SK-N-SH (cell line): ENCODE measurements around the gene CALD1. TPM values are rescaled to one million over a fixed set of nuclear protein-coding genes. Genes with fewer than 3 reads are reported as not detected.

Experiments
- CTCF ChIA-PET: fragments of 300-600, 350-600 bp; formaldehyde crosslinking; extraction: SDS; loops from one replicate; lab custom pipeline; 2021; lab: Yijun Ruan, JAX
- POLR2A ChIA-PET: fragments of 350-600 bp; sonication (Branson Sonifier 250); formaldehyde crosslinking; extraction: SDS; loops from one replicate; lab custom pipeline; 2020; ENCODE audit warnings: antibody characterized with exemption, inconsistent platforms; lab: Yijun Ruan, JAX
- DNase-seq: peaks from one replicate; pipeline ENCODE4 v3.0.0; 2012
- H2AFZ ChIP-seq: fragments of 200-600 bp; sonication (generic); 2 replicates; pipeline ENCODE4 v1.8.1; 2016; ENCODE audit warnings: antibody characterized with exemption, mild to moderate bottlenecking, low read depth
- H3F3A ChIP-seq: fragments of 200-600 bp; sonication (generic); replicated peaks from 2 replicates; pipeline ENCODE3; 2016; ENCODE audit warnings: antibody characterized with exemption, mild to moderate bottlenecking; ENCODE audit not compliant: insufficient read depth
- H3K27ac ChIP-seq, 2 experiments: fragments of 200-500 bp in 1 of 2; fragments of 200-600 bp in 1 of 2; sonication (Bioruptor generic) in 1 of 2; sonication (generic), shearing (Covaris generic) in 1 of 2; 2 replicates each; pipeline versions ENCODE4 v1.5.1 to v1.6.1; 2014 to 2016; ENCODE audit warnings: low read depth in 2 of 2, inconsistent platforms in 1 of 2, low read length in 1 of 2, mild to moderate bottlenecking in 1 of 2, mixed read lengths in 1 of 2
- H3K27me3 ChIP-seq: fragments of 200-600 bp; sonication (generic), shearing (Covaris generic); 2 replicates; pipeline ENCODE4 v1.6.1; 2016; ENCODE audit warnings: mixed run types; ENCODE audit not compliant: insufficient read depth
- H3K36me3 ChIP-seq, 2 experiments: fragments of 200-500 bp in 1 of 2; fragments of 200-600 bp in 1 of 2; sonication (Bioruptor generic) in 1 of 2; sonication (generic) in 1 of 2; replicated peaks in 1 of 2; 2 replicates each; pipeline versions ENCODE3 to v1.5.1; 2014 to 2016; ENCODE audit warnings: low read length in 1 of 2, mild to moderate bottlenecking in 1 of 2; ENCODE audit not compliant: insufficient read depth in 2 of 2, control insufficient read depth in 1 of 2
- H3K4me1 ChIP-seq, 2 experiments: fragments of 200-500 bp in 1 of 2; fragments of 200-600 bp in 1 of 2; sonication (Bioruptor generic) in 1 of 2; sonication (generic), shearing (Covaris generic) in 1 of 2; 2 replicates each; pipeline versions ENCODE4 v1.5.1 to v1.6.1; 2014 to 2016; ENCODE audit warnings: low read depth in 1 of 2, low read length in 1 of 2, mixed run types in 1 of 2; ENCODE audit not compliant: insufficient read depth in 2 of 2, control insufficient read depth in 1 of 2
- H3K4me2 ChIP-seq: fragments of 200-600 bp; sonication (generic), shearing (Covaris generic); 2 replicates; pipeline ENCODE4 v1.6.1; 2017; ENCODE audit warnings: mixed run types
- H3K4me3 ChIP-seq, 2 experiments: fragments of 200-500 bp in 1 of 2; fragments of 200-600 bp in 1 of 2; sonication (Bioruptor generic) in 1 of 2; sonication (generic), shearing (Covaris generic) in 1 of 2; 2 replicates each; pipeline versions ENCODE4 v1.5.1 to v1.8.1; 2014 to 2016; ENCODE audit warnings: low read depth in 2 of 2, inconsistent platforms in 1 of 2, low read length in 1 of 2, mild to moderate bottlenecking in 1 of 2, mixed read lengths in 1 of 2, moderate library complexity in 1 of 2
- H3K79me2 ChIP-seq: fragments of 200-600 bp; sonication (generic); 2 replicates; pipeline ENCODE4 v1.8.1; 2017; ENCODE audit warnings: mild to moderate bottlenecking; ENCODE audit not compliant: insufficient read depth
- H3K9ac ChIP-seq: fragments of 200-600 bp; sonication (generic); 2 replicates; pipeline ENCODE4 v1.6.1; 2017; ENCODE audit warnings: mixed run types
- H3K9me2 ChIP-seq: fragments of 200-600 bp; sonication (generic); 2 replicates; pipeline ENCODE4 v1.6.1; 2017; ENCODE audit warnings: mixed run types
- H3K9me3 ChIP-seq: fragments of 200-600 bp; sonication (generic); 2 replicates; pipeline ENCODE4 v1.6.1; 2017; ENCODE audit warnings: mixed run types, mild to moderate bottlenecking, moderate library complexity
- H4K20me1 ChIP-seq: fragments of 200-600 bp; sonication (generic); 2 replicates; pipeline ENCODE4 v1.6.1; 2017; ENCODE audit warnings: mild to moderate bottlenecking, mixed run types; ENCODE audit not compliant: insufficient read depth
- CHD2 ChIP-seq: fragments of 150-350 bp; IDR thresholded peaks from 2 replicates; pipeline ENCODE4 v1.6.1; 2018; ENCODE audit warnings: low read length; ENCODE audit not compliant: partially characterized antibody
- CTCF ChIP-seq: fragments of 200-600 bp; sonication (generic); IDR thresholded peaks from 2 replicates; pipeline ENCODE4 v1.6.1; 2017; ENCODE audit warnings: antibody characterized with exemption, mild to moderate bottlenecking, moderate library complexity
- ELF1 ChIP-seq: IDR thresholded peaks from 2 replicates; pipeline ENCODE4 v1.4.0; 2012
- EP300 ChIP-seq, 2 experiments: IDR thresholded peaks; 2 replicates each; pipeline versions ENCODE4 v1.4.0 to v1.6.1; 2012; ENCODE audit warnings: borderline replicate concordance in 1 of 2, low read depth in 1 of 2, low read length in 1 of 2
- FOSL2 ChIP-seq: IDR thresholded peaks from 2 replicates; pipeline ENCODE4 v1.4.0; 2012; ENCODE audit warnings: low read depth, mild to moderate bottlenecking, moderate library complexity, borderline replicate concordance
- FOXJ3 ChIP-seq: sonication (generic); formaldehyde crosslinking; IDR thresholded peaks from 2 replicates; pipeline ENCODE4 v1.5.1; 2020; ENCODE audit warnings: mild to moderate bottlenecking, missing genetic modification reagents
- JUND ChIP-seq: IDR thresholded peaks from 2 replicates; pipeline ENCODE4 v1.4.0; 2012
- MEF2A ChIP-seq: IDR thresholded peaks from 2 replicates; pipeline ENCODE4 v1.4.0; 2012; ENCODE audit warnings: low read depth, borderline replicate concordance
- POLR2AphosphoS5 ChIP-seq: IDR thresholded peaks from 2 replicates; pipeline ENCODE4 v1.6.1; 2012; ENCODE audit warnings: low read depth, low read length
- RAD21 ChIP-seq: IDR thresholded peaks from 2 replicates; pipeline ENCODE4 v1.6.1; 2012; ENCODE audit warnings: mild to moderate bottlenecking, low read length
- RCOR1 ChIP-seq: fragments of 150-350 bp; IDR thresholded peaks from 2 replicates; pipeline ENCODE4 v1.6.1; 2017; ENCODE audit warnings: antibody characterized with exemption, low read length
- REST ChIP-seq: IDR thresholded peaks from 2 replicates; pipeline ENCODE4 v1.6.1; 2012; ENCODE audit warnings: mild to moderate bottlenecking, low read depth, low read length, moderate library complexity
- RXRA ChIP-seq: IDR thresholded peaks from 2 replicates; pipeline ENCODE4 v1.4.0; 2012; ENCODE audit warnings: low read depth, mild to moderate bottlenecking, borderline replicate concordance
- TEAD4 ChIP-seq: IDR thresholded peaks from 2 replicates; pipeline ENCODE4 v1.4.0; 2012; ENCODE audit warnings: mild to moderate bottlenecking, borderline replicate concordance; ENCODE audit not compliant: insufficient read depth
- USF1 ChIP-seq: IDR thresholded peaks from 2 replicates; pipeline ENCODE4 v1.4.0; 2012; ENCODE audit warnings: low read depth, borderline replicate concordance
- YY1 ChIP-seq: IDR thresholded peaks from 2 replicates; pipeline ENCODE4 v1.4.0; 2012; ENCODE audit warnings: low read depth, mild to moderate bottlenecking
- WGBS: methylation state at CpG from one replicate; pipeline ENCODE4 v1.1.6; 2017; ENCODE audit warnings: low lambda C conversion rate; 5-methylcytosine and 5-hydroxymethylcytosine counted together
- polyA plus RNA-seq, 3 experiments: library from polyadenylated mRNA; depleted of rRNA; stranded (reverse); fragments of >200 nt; gene quantifications; 2 replicates each; pipeline ENCODE4 v1.2.3, GENCODE V29; 2012

CALD1 gene
- polyA plus RNA-seq, 1 of the 3 experiments (the other 2 are of a cell fraction), result 299 TPM

GRCh38 chr7:134787720-134788119 is 8.3 kb downstream of the CALD1 start:
- no peaks in the 10 kb centered on the region for H3K9me3 ChIP-seq
- no peak overlapping the region for H2AFZ ChIP-seq
- H3K9me2 ChIP-seq, result no peaks in the 10 kb centered on the region
- ChIA-PET CTCF (no interaction called here), POLR2A (no interaction called here)
- H3K36me3 ChIP-seq, result peaks cover 39 to 53% of the 10 kb centered on the region in 2 experiments
- H3K27ac ChIP-seq, result peak overlapping the region in 1 of 2 experiments; percentile 13; a peak in 2 of 4 replicates
- WGBS, result 82% methylated on average over 3 of the region's 3 CpGs
- no peaks in the 10 kb centered on the region for H3K27me3 ChIP-seq
- peak overlapping the region; percentile 30; the same call in 1 of the 2 replicates for H3K4me2 ChIP-seq
- H3F3A ChIP-seq, result peaks cover 27% of the 10 kb centered on the region
- peaks cover 100% of the 10 kb centered on the region for H3K79me2 ChIP-seq
- no peak for DNase-seq
- H3K9ac ChIP-seq, result no peak overlapping the region
- H3K4me1 ChIP-seq, result peaks cover 10 to 36% of the 10 kb centered on the region in 2 experiments
- no peak for TF ChIP-seq REST
- TF ChIP-seq ELF1, result no peak
- no peak for TF ChIP-seq FOSL2
- TF ChIP-seq JUND, result no peak
- TF ChIP-seq POLR2AphosphoS5, result no peak
- no peak for TF ChIP-seq CHD2
- TF ChIP-seq RAD21, result no peak
- TF ChIP-seq EP300 (IDR thresholded peaks at IDR 0.05; ENCODE audit: borderline replicate concordance in 1 of 2, low read depth in 1 of 2, low read length in 1 of 2), result no peak
- TF ChIP-seq YY1, result no peak
- no peak for TF ChIP-seq MEF2A
- TF ChIP-seq RCOR1, result no peak
- TF ChIP-seq CTCF, result no peak
- no peak for TF ChIP-seq TEAD4
- TF ChIP-seq USF1, result no peak
- no peak for TF ChIP-seq FOXJ3 (CRISPR knock-in tag)
- TF ChIP-seq RXRA, result no peak
- H4K20me1 ChIP-seq, result peaks cover 97% of the 10 kb centered on the region
- no peak overlapping the region for H3K4me3 ChIP-seq
